HepG2 (cell line): ENCODE measurements around the gene NECTIN2. TPM values are rescaled to one million over a fixed set of nuclear protein-coding genes. Genes with fewer than 3 reads are reported as not detected.
"Not testable (repeated sequence)": the region's sequence is repeated elsewhere in the genome, so short reads cannot be mapped to it uniquely, and the experiment has no call there.

Experiments used
- ATAC-seq: fragments of 200-7000 bp; cut with Tn5 transposase; 3 replicates; pipeline ENCODE4 v1.9.1; 2020; ENCODE audit warnings: mild to moderate bottlenecking, moderate library complexity
- BruUV-seq: library from RNA; stranded (reverse); fragments of 400-500 nt; replicated peaks from 2 replicates; lab custom pipeline; 2021; lab: Mats Ljungman, UMichigan
- CTCF ChIA-PET: fragments of 300-600 bp; formaldehyde crosslinking; extraction: SDS; loops from one replicate; lab custom pipeline; 2021; ENCODE audit warnings: low total read pairs, inconsistent platforms, low intra/inter-chr PET ratio; lab: Yijun Ruan, JAX
- POLR2A ChIA-PET: fragments of 350-600 bp; sonication (Branson Sonifier 250); formaldehyde crosslinking; loops from one replicate; lab custom pipeline; 2020; ENCODE audit warnings: antibody characterized with exemption, inconsistent platforms; lab: Yijun Ruan, JAX
- DNase-seq: peaks from one replicate; pipeline ENCODE4 v3.0.0-alpha.2; 2015; ENCODE audit warnings: low spot score
- FAIRE-seq: peaks from 3 replicates; lab custom pipeline; 2011; peaks lifted over from hg19 to GRCh38; lab: Jason Lieb, UNC
- H2AFZ ChIP-seq: one replicate; pipeline ENCODE4 v1.6.1; 2011; ENCODE audit warnings: low read length, inconsistent platforms
- H3K27ac ChIP-seq: fragments of 300-600 bp; 3 replicates; pipeline ENCODE4 v1.8.0; 2011; ENCODE audit warnings: mixed run types, mild to moderate bottlenecking, mixed read lengths, low read length, inconsistent platforms; ENCODE audit not compliant: insufficient read depth; ENCODE audit errors: extremely low read length
- H3K27me3 ChIP-seq, 2 experiments: fragments of 200-600 bp in 1 of 2; 2 replicates in 1 of 2; 3 replicates in 1 of 2; pipeline versions ENCODE4 v1.6.0 to v1.8.0; 2011; ENCODE audit warnings: low read length in 2 of 2, mild to moderate bottlenecking in 2 of 2, moderate library complexity in 2 of 2, inconsistent platforms in 1 of 2; ENCODE audit not compliant: insufficient read depth in 2 of 2, control insufficient read depth in 1 of 2
- H3K36me3 ChIP-seq, 2 experiments: fragments of 200-600 bp in 1 of 2; replicated peaks in 1 of 2; 2 replicates in 1 of 2; 3 replicates in 1 of 2; pipeline versions ENCODE4 v1.5.1 to v1.8.0; 2011; ENCODE audit warnings: low read length in 2 of 2, inconsistent platforms in 1 of 2; ENCODE audit not compliant: insufficient read depth in 2 of 2, control insufficient read depth in 1 of 2
- H3K4me1 ChIP-seq: 2 replicates; pipeline ENCODE4 v1.5.1; 2012; ENCODE audit warnings: low read length, inconsistent platforms; ENCODE audit not compliant: insufficient read depth
- H3K4me2 ChIP-seq: 2 replicates; pipeline ENCODE4 v1.6.0; 2011; ENCODE audit warnings: low read depth, low read length, inconsistent platforms
- H3K4me3 ChIP-seq, 3 experiments: fragments of 200-600 bp in 1 of 3; sonication (generic), shearing (Covaris generic) in 1 of 3; replicated peaks in 1 of 3; 2 replicates each; pipeline ENCODE4 v1.5.1; 2011 to 2016; ENCODE audit warnings: low read length in 3 of 3, inconsistent platforms in 2 of 3, low read depth in 2 of 3, mild to moderate bottlenecking in 2 of 3, control low read depth in 1 of 3, mixed read lengths in 1 of 3; ENCODE audit not compliant: insufficient read depth in 1 of 3
- H3K79me2 ChIP-seq: one replicate; pipeline ENCODE4 v1.6.1; 2011; ENCODE audit warnings: low read length, inconsistent platforms; ENCODE audit not compliant: insufficient read depth
- H3K9ac ChIP-seq: 2 replicates; pipeline ENCODE4 v1.6.0; 2011; ENCODE audit warnings: mild to moderate bottlenecking, low read depth, low read length, inconsistent platforms; ENCODE audit not compliant: insufficient read depth
- H3K9me3 ChIP-seq: 2 replicates; pipeline ENCODE4 v1.5.1; 2012; ENCODE audit warnings: mild to moderate bottlenecking, low read length
- H4K20me1 ChIP-seq: 2 replicates; pipeline ENCODE4 v1.6.0; 2011; ENCODE audit warnings: inconsistent platforms, mild to moderate bottlenecking, low read length, moderate library complexity; ENCODE audit not compliant: insufficient read depth
- BHLHE40 ChIP-seq: IDR thresholded peaks from 2 replicates; pipeline ENCODE4 v1.6.1; 2011; ENCODE audit warnings: low read length, improper control_type of control experiment
- FOXP1 ChIP-seq, 2 experiments: fragments of 450-650 bp in 1 of 2; IDR thresholded peaks; 2 replicates each; pipeline ENCODE4 v1.6.1; 2017 to 2018; ENCODE audit warnings: antibody characterized with exemption in 1 of 2
- GFI1 ChIP-seq: sonication (generic); formaldehyde crosslinking; IDR thresholded peaks from 2 replicates; pipeline ENCODE4 v1.5.0; 2020; ENCODE audit warnings: missing genetic modification reagents, mild to moderate bottlenecking, borderline replicate concordance
- NR2C2 ChIP-seq: sonication (generic); formaldehyde crosslinking; IDR thresholded peaks from 2 replicates; pipeline ENCODE4 v1.4.0; 2020; ENCODE audit warnings: missing genetic modification reagents, mild to moderate bottlenecking, moderate library complexity, borderline replicate concordance
- ONECUT2 ChIP-seq: sonication (generic); formaldehyde crosslinking; IDR thresholded peaks from 2 replicates; pipeline ENCODE4 v1.4.0; 2020; ENCODE audit warnings: missing genetic modification reagents
- SOX13 ChIP-seq, 3 experiments: fragments of 450-650 bp in 1 of 3; sonication (generic) in 1 of 3; formaldehyde crosslinking in 1 of 3; IDR thresholded peaks in 2 of 3; conservative IDR thresholded peaks in 1 of 3; 2 replicates each; pipeline versions ENCODE4 v1.5.0 to v1.6.1; 2016 to 2020; ENCODE audit warnings: antibody characterized with exemption in 1 of 3, mild to moderate bottlenecking in 1 of 3, missing compliant biosample characterization in 1 of 3, missing genetic modification reagents in 1 of 3, moderate library complexity in 1 of 3
- SOX6 ChIP-seq, 2 experiments: fragments of 450-650 bp in 1 of 2; sonication (generic) in 1 of 2; formaldehyde crosslinking in 1 of 2; IDR thresholded peaks; 2 replicates each; pipeline versions ENCODE4 v1.4.0 to v1.6.1; 2017 to 2020; ENCODE audit warnings: antibody characterized with exemption in 1 of 2, mild to moderate bottlenecking in 1 of 2, missing genetic modification reagents in 1 of 2
- SPEN ChIP-seq: sonication (generic); formaldehyde crosslinking; IDR thresholded peaks from 2 replicates; pipeline ENCODE4 v1.5.1; 2020; ENCODE audit warnings: low read depth, mild to moderate bottlenecking, missing genetic modification reagents
- ZNF317 ChIP-seq: sonication (generic); formaldehyde crosslinking; IDR thresholded peaks from 2 replicates; pipeline ENCODE4 v1.5.0; 2020; ENCODE audit warnings: mild to moderate bottlenecking, missing genetic modification reagents
- ZNF441 ChIP-seq: sonication (generic); formaldehyde crosslinking; IDR thresholded peaks from 2 replicates; pipeline ENCODE4 v1.7.0; 2021; ENCODE audit warnings: missing genetic modification reagents, borderline replicate concordance
- ZNF614 ChIP-seq: IDR thresholded peaks from 2 replicates; pipeline ENCODE4 v1.6.1; 2018; ENCODE audit warnings: missing biosample characterization, missing genetic modification reagents, inconsistent platforms, borderline replicate concordance
- WGBS: methylation state at CpG from one replicate; pipeline ENCODE4 v1.1.6; 2017; ENCODE audit warnings: low lambda C conversion rate; 5-methylcytosine and 5-hydroxymethylcytosine counted together
- in situ Hi-C: cut with HindIII; loops from 2 replicates; pipeline ENCODE4 v1.10.0; 2017; ENCODE audit warnings: low pct_unique_long_range_greater_than_20kb; ENCODE audit not compliant: extremely low pct_ligation_motif_present
- intact Hi-C: fragments of 100-400 bp; cut with micrococcal nuclease; formaldehyde crosslinking; loops from one replicate; pipeline ENCODE4 v1.10.0; 2022; ENCODE audit not compliant: unreplicated experiment
- polyA plus RNA-seq, 8 experiments: library from polyadenylated mRNA; depleted of rRNA in 3 of 8; stranded (reverse) in 7 of 8; unstranded in 1 of 8; fragments of >200 nt; fragmentation: Illumina TruSeq in 4 of 8; extraction: Trizol in 4 of 8; gene quantifications; 2 replicates each; pipeline versions ENCODE4 v1.2.1 to v1.2.3, GENCODE V29; 2011 to 2016; ENCODE audit warnings: low read depth in 4 of 8, missing spikeins in 1 of 8, mixed read lengths in 1 of 8; ENCODE audit not compliant: insufficient read depth in 1 of 8
- total RNA-seq, 5 experiments: library from RNA; depleted of rRNA; stranded (reverse); fragments of >200 nt; fragmentation: Illumina TruSeq; extraction: Trizol; gene quantifications; 2 replicates each; pipeline ENCODE4 v1.2.3, GENCODE V29; 2016; ENCODE audit warnings: low read depth in 1 of 5
- TF ChIP-seq, protein P1 (sequence below): sonication (generic); formaldehyde crosslinking; IDR thresholded peaks from 2 replicates; pipeline ENCODE4 v1.4.0; 2020; ENCODE audit warnings: missing genetic modification reagents, borderline replicate concordance
- TF ChIP-seq, protein P2 (sequence below): sonication (generic); formaldehyde crosslinking; IDR thresholded peaks from 2 replicates; pipeline ENCODE4 v1.4.0; 2020; ENCODE audit warnings: missing genetic modification reagents

The NECTIN2 gene
- total and polyA plus RNA-seq, 2 of the 13 experiments (the other 11 are each of a cell fraction or from before 2014, with no cell fraction given), result 75.4 to 114 TPM

DNA sequence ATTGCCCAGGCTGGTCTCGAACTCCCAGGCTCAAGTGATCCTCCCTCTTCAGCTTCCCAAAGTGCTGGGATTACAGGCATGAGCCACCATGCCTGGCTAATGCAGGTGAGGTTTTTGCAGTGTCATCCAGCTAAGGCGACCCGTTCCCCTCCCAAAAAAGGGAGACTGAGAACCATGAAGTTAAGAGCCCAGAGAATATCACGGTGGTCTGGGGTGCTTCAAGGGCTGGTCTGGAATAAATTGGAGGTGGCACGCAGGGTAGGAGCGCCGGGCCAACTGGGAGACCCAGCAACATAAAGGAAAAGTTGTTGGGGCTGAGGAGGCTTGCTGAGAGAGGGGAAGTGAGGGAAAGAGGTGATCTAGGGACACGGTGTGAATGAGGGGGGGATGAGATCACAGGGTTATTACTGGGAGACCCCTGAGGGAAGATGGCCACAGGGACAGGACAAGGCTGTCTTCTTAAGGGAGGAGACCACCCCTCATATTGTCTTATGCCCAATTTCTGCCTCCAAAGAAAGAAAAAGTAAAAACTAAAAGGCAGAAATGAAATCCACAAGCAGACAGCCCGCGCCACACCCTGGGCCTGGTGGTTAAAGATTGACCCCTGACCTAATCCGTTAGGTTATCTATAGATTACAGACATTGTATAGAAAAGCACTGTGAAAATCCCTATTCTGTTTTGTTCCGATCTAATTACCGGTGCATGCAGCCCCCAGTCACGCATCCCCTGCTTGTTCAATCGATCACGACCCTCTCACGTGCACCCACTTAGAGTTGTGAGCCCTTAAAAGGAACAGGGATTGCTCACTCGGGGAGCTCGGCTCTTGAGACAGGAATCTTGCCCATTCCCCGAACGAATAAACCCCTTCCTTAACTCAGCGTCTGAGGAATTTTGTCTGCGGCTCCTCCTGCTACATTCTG is 67.7 kb downstream of the NECTIN2 start:
- BruUV-seq; H4K20me1 ChIP-seq; H2AFZ ChIP-seq; DNase-seq; CTCF ChIA-PET; H3K36me3 ChIP-seq; H3K9me3 ChIP-seq; H3K27me3 ChIP-seq; intact Hi-C loops; FAIRE-seq; TF ChIP-seq SOX13, SOX6, FOXP1 (IDR thresholded peaks at IDR 0.05): not testable (repeated sequence)
- POLR2A ChIA-PET, result interaction anchor here (0.6 to 14.7 kb wide), 15 partner anchors 9 to 62 kb away, joined by 3 to 317 read pairs (median 7); partner anchors contain the start of genes APOC2, APOE, CLPTM1 and TOMM40
- peak overlapping the region; percentile 88 for H3K27ac ChIP-seq
- in situ Hi-C loops, result loop anchor here (5.0 kb wide), 1 partner anchor 34 kb away; the partner anchor contains the start of gene APOC2
- peak overlapping the region; percentile 74 for H3K4me2 ChIP-seq
- H3K9ac ChIP-seq, result peak overlapping the region; percentile 84
- under 1% methylated on average over 23 of the region's 23 CpGs for WGBS
- peak; percentile 5; the same call in 2 of the 3 replicates for ATAC-seq
- H3K79me2 ChIP-seq, result peaks cover 19% of the 10 kb centered on the region
- H3K4me1 ChIP-seq, result peaks cover 66% of the 10 kb centered on the region
- H3K4me3 ChIP-seq, result peak overlapping the region; percentile 53 to 77 (median 60)
- TF ChIP-seq ONECUT2 (CRISPR knock-in tag), result peak; percentile 61; the same call in 1 of the 2 replicates
- TF ChIP-seq ZNF317, result 0 out of 2 replicates have a peak, but pooled peaks have one; percentile 12
- TF ChIP-seq, protein P1, sequence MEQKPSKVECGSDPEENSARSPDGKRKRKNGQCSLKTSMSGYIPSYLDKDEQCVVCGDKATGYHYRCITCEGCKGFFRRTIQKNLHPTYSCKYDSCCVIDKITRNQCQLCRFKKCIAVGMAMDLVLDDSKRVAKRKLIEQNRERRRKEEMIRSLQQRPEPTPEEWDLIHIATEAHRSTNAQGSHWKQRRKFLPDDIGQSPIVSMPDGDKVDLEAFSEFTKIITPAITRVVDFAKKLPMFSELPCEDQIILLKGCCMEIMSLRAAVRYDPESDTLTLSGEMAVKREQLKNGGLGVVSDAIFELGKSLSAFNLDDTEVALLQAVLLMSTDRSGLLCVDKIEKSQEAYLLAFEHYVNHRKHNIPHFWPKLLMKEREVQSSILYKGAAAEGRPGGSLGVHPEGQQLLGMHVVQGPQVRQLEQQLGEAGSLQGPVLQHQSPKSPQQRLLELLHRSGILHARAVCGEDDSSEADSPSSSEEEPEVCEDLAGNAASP (CRISPR knock-in tag), result peak; percentile 77; the same call in 1 of the 2 replicates
- TF ChIP-seq SOX13 (CRISPR knock-in tag; conservative IDR thresholded peaks at IDR 0.05 in 1 of 2, IDR thresholded peaks at IDR 0.05 in 1 of 2), result peak in 1 of 2 experiments; percentile 51; a peak in 2 of 4 replicates
- TF ChIP-seq, protein P2, sequence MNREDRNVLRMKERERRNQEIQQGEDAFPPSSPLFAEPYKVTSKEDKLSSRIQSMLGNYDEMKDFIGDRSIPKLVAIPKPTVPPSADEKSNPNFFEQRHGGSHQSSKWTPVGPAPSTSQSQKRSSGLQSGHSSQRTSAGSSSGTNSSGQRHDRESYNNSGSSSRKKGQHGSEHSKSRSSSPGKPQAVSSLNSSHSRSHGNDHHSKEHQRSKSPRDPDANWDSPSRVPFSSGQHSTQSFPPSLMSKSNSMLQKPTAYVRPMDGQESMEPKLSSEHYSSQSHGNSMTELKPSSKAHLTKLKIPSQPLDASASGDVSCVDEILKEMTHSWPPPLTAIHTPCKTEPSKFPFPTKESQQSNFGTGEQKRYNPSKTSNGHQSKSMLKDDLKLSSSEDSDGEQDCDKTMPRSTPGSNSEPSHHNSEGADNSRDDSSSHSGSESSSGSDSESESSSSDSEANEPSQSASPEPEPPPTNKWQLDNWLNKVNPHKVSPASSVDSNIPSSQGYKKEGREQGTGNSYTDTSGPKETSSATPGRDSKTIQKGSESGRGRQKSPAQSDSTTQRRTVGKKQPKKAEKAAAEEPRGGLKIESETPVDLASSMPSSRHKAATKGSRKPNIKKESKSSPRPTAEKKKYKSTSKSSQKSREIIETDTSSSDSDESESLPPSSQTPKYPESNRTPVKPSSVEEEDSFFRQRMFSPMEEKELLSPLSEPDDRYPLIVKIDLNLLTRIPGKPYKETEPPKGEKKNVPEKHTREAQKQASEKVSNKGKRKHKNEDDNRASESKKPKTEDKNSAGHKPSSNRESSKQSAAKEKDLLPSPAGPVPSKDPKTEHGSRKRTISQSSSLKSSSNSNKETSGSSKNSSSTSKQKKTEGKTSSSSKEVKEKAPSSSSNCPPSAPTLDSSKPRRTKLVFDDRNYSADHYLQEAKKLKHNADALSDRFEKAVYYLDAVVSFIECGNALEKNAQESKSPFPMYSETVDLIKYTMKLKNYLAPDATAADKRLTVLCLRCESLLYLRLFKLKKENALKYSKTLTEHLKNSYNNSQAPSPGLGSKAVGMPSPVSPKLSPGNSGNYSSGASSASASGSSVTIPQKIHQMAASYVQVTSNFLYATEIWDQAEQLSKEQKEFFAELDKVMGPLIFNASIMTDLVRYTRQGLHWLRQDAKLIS, result 0 out of 2 replicates have a peak, but pooled peaks have one; percentile 32
- peak; percentile 46; the same call in 1 of the 2 replicates for TF ChIP-seq BHLHE40
- 0 out of 2 replicates have a peak, but pooled peaks have one; percentile 44 for TF ChIP-seq GFI1 (CRISPR knock-in tag)
- peak; percentile 66 for TF ChIP-seq SOX6 (CRISPR knock-in tag; IDR thresholded peaks at IDR 0.05)
- TF ChIP-seq ZNF614 (CRISPR knock-in tag), result peak; percentile 22; the same call in 1 of the 2 replicates
- TF ChIP-seq ZNF441, result 0 out of 2 replicates have a peak, but pooled peaks have one; percentile 27
- TF ChIP-seq FOXP1 (CRISPR knock-in tag; IDR thresholded peaks at IDR 0.05), result peak; percentile 21; the same call in 1 of the 2 replicates
- peak; percentile 21; the same call in 1 of the 2 replicates for TF ChIP-seq SPEN (CRISPR knock-in tag)
- peak; percentile 41; the same call in 1 of the 2 replicates for TF ChIP-seq NR2C2 (CRISPR knock-in tag)
